ENCODE measurements around the gene RPLP1.
A peak's percentile ranks its signal among the peaks of the same experiment; 100 is the strongest.

RPLP1 gene

GRCh38 chr15:69407719-69408400, 44.8 kb upstream of the RPLP1 start:
- Histone ChIP-seq H3K9ac (ENCODE audit: low read length) (no peak overlapping the region), H3K4me3 (ENCODE audit: low read depth, low read length, poor library complexity, severe bottlenecking) (no peak overlapping the region), H4K20me1 (ENCODE audit: insufficient read depth, low read length) (no peaks in the 10 kb centered on the region), H3K27ac (ENCODE audit: low read depth, low read length, poor library complexity, severe bottlenecking) (no peak overlapping the region), H2AFZ (ENCODE audit: low read length) (no peak overlapping the region), H3K4me1 (ENCODE audit: insufficient read depth, low read length, severe bottlenecking) (no peaks in the 10 kb centered on the region), H3K4me2 (ENCODE audit: low read length) (no peak overlapping the region), H3K9me2 (ENCODE audit: low read depth, low read length) (no peaks in the 10 kb centered on the region), H3K27me3 (ENCODE audit: insufficient read depth, low read length) (no peaks in the 10 kb centered on the region), H3F3A (ENCODE audit: insufficient read depth, low read length) (no peaks in the 10 kb centered on the region), H3K79me2 (ENCODE audit: insufficient read depth, low read length) (no peaks in the 10 kb centered on the region), H3K9me3 (ENCODE audit: low read length) (no peaks in the 10 kb centered on the region), H3K36me3 (ENCODE audit: insufficient read depth, low read length) (no peaks in the 10 kb centered on the region)
- TF ChIP-seq, protein P1, sequence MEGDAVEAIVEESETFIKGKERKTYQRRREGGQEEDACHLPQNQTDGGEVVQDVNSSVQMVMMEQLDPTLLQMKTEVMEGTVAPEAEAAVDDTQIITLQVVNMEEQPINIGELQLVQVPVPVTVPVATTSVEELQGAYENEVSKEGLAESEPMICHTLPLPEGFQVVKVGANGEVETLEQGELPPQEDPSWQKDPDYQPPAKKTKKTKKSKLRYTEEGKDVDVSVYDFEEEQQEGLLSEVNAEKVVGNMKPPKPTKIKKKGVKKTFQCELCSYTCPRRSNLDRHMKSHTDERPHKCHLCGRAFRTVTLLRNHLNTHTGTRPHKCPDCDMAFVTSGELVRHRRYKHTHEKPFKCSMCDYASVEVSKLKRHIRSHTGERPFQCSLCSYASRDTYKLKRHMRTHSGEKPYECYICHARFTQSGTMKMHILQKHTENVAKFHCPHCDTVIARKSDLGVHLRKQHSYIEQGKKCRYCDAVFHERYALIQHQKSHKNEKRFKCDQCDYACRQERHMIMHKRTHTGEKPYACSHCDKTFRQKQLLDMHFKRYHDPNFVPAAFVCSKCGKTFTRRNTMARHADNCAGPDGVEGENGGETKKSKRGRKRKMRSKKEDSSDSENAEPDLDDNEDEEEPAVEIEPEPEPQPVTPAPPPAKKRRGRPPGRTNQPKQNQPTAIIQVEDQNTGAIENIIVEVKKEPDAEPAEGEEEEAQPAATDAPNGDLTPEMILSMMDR (IDR thresholded peaks at IDR 0.05; ENCODE audit: low read length): no peak
- TF ChIP-seq EZH2 (IDR thresholded peaks at IDR 0.05; ENCODE audit: borderline replicate concordance, low read length): no peak

- Histone ChIP-seq H3F3A (ENCODE audit: insufficient read depth, low read length) (no peaks in the 10 kb centered on the region), H3K4me3 (ENCODE audit: low read depth, low read length, poor library complexity, severe bottlenecking) (no peak overlapping the region), H3K4me2 (ENCODE audit: low read length) (no peak overlapping the region), H2AFZ (ENCODE audit: low read length) (no peak overlapping the region), H3K27me3 (ENCODE audit: insufficient read depth, low read length) (no peaks in the 10 kb centered on the region), H3K79me2 (ENCODE audit: insufficient read depth, low read length) (no peaks in the 10 kb centered on the region), H3K27ac (ENCODE audit: low read depth, low read length, poor library complexity, severe bottlenecking) (no peak overlapping the region), H3K9me2 (ENCODE audit: low read depth, low read length) (no peaks in the 10 kb centered on the region), H3K9me3 (ENCODE audit: low read length) (no peaks in the 10 kb centered on the region), H3K36me3 (ENCODE audit: insufficient read depth, low read length) (no peaks in the 10 kb centered on the region), H4K20me1 (ENCODE audit: insufficient read depth, low read length) (no peaks in the 10 kb centered on the region), H3K9ac (ENCODE audit: low read length) (no peak overlapping the region), H3K4me1 (ENCODE audit: insufficient read depth, low read length, severe bottlenecking) (peaks cover 2% of the 10 kb centered on the region)
- TF ChIP-seq EZH2 (IDR thresholded peaks at IDR 0.05; ENCODE audit: borderline replicate concordance, low read length): no peak
- TF ChIP-seq, protein P1 (IDR thresholded peaks at IDR 0.05; ENCODE audit: low read length): no peak
Measured at GRCh38 chr15:69408841-69409240, 43.8 kb upstream of the RPLP1 start.

DNA sequence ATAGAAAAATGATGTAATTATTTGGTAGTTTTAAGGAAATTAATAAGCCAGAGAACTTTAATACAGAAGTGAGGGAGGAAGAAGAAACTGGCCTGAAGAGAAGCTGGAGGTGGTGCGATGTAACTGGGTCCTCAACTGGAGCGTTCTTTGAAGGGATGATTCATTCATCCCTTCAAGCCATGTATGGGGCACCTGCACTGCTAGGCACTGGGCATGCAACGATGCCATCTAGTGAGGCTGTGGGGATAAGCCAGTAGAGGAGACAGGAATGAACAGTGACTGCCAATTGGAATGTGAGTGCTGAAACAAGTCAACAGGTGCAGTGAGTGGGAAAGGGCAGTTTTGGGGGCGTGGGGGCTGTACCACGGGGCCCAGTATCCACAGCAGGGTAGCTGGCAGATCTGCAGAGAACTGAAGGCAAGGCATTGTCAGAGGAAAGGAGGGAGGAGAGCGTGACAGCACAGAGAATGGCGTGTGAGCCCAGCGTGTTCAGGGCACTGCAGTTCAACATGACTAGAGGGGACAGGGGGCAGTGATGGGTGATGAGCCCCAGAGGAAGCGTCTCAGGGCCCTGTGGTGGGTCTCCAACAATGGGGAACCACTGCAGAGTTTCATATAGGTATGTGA, 42.3 kb upstream of the RPLP1 start:
- no peak overlapping the region for H3K4me2 ChIP-seq (ENCODE audit: low read length)
- no peak overlapping the region for H3K9ac ChIP-seq (ENCODE audit: low read length)
- H3K4me1 ChIP-seq (ENCODE audit: insufficient read depth, low read length, severe bottlenecking): peaks cover 6% of the 10 kb centered on the region
- TF ChIP-seq, protein P1 (IDR thresholded peaks at IDR 0.05; ENCODE audit: low read length): peak; percentile 37; the same call in 1 of the 2 replicates
- no peak for TF ChIP-seq EZH2 (IDR thresholded peaks at IDR 0.05; ENCODE audit: borderline replicate concordance, low read length)
- no peaks in the 10 kb centered on the region for H3K9me2 ChIP-seq (ENCODE audit: low read depth, low read length)
- no peaks in the 10 kb centered on the region for H3K27me3 ChIP-seq (ENCODE audit: insufficient read depth, low read length)
- H3F3A ChIP-seq (ENCODE audit: insufficient read depth, low read length): no peaks in the 10 kb centered on the region
- H2AFZ ChIP-seq (ENCODE audit: low read length): no peak overlapping the region
- no peak overlapping the region for H3K4me3 ChIP-seq (ENCODE audit: low read depth, low read length, poor library complexity, severe bottlenecking)
- no peaks in the 10 kb centered on the region for H3K36me3 ChIP-seq (ENCODE audit: insufficient read depth, low read length)
- no peak overlapping the region for H3K27ac ChIP-seq (ENCODE audit: low read depth, low read length, poor library complexity, severe bottlenecking)
- peaks cover 8% of the 10 kb centered on the region for H3K79me2 ChIP-seq (ENCODE audit: insufficient read depth, low read length)
- H4K20me1 ChIP-seq (ENCODE audit: insufficient read depth, low read length): no peaks in the 10 kb centered on the region
- no peaks in the 10 kb centered on the region for H3K9me3 ChIP-seq (ENCODE audit: low read length)

Measured in OCI-LY1 (cell line).